HG02623 (cell line): Measurements from ENCODE around the gene PLCH1.
"Not testable (repeated sequence)": the region's sequence is repeated elsewhere in the genome, so short reads cannot be mapped to it uniquely, and the experiment has no call there.

ENCODE experiments used
- ATAC-seq: cut with Tn5 transposase; IDR thresholded peaks from one replicate; pipeline ENCODE4 v1.9.1; 2021; ENCODE audit warnings: moderate library complexity; ENCODE audit not compliant: unreplicated experiment

The PLCH1 gene

GRCh38 chr3:155428563-155428962 lies 316.3 kb downstream of the PLCH1 start:
- ATAC-seq, result no peak

GRCh38 chr3:155426524-155427230 lies 318.2 kb downstream of the PLCH1 start:
- no peak for ATAC-seq

- no peak for ATAC-seq
Measured at GRCh38 chr3:155425396-155425795, 319.5 kb downstream of the PLCH1 start.

GRCh38 chr3:155424323-155424710 lies 320.6 kb downstream of the PLCH1 start:
- ATAC-seq, result no peak

GRCh38 chr3:155423526-155424322 lies 321.1 kb downstream of the PLCH1 start:
- ATAC-seq, result no peak

GRCh38 chr3:155420881-155421486 lies 323.9 kb downstream of the PLCH1 start:
- ATAC-seq, result no peak

- ATAC-seq, result no peak
Measured at GRCh38 chr3:155420406-155420805, 324.5 kb downstream of the PLCH1 start.

GRCh38 chr3:155418407-155418806 lies 326.5 kb downstream of the PLCH1 start:
- ATAC-seq, result no peak

GRCh38 chr3:155417119-155417517 lies 327.8 kb downstream of the PLCH1 start:
- no peak for ATAC-seq

GRCh38 chr3:155416500-155417118 lies 328.3 kb downstream of the PLCH1 start:
- ATAC-seq, result no peak

GRCh38 chr3:155412904-155413303 lies 332.0 kb downstream of the PLCH1 start:
- ATAC-seq, result no peak

- no peak for ATAC-seq
Measured at GRCh38 chr3:155411500-155412223, 333.2 kb downstream of the PLCH1 start.

- no peak for ATAC-seq
Measured at GRCh38 chr3:155409336-155409735, 335.5 kb downstream of the PLCH1 start.

GRCh38 chr3:155407971-155408370 lies 336.9 kb downstream of the PLCH1 start:
- no peak for ATAC-seq

GRCh38 chr3:155407331-155407730 lies 337.5 kb downstream of the PLCH1 start:
- no peak for ATAC-seq

GRCh38 chr3:155404486-155404885 lies 340.4 kb downstream of the PLCH1 start:
- no peak for ATAC-seq

GRCh38 chr3:155402656-155403055 lies 342.2 kb downstream of the PLCH1 start:
- no peak for ATAC-seq

- no peak for ATAC-seq
Measured at GRCh38 chr3:155398046-155398445, 346.8 kb downstream of the PLCH1 start.

- not testable (repeated sequence) for ATAC-seq
Measured at GRCh38 chr3:155394896-155395295, 350.0 kb downstream of the PLCH1 start.

GRCh38 chr3:155394240-155394639 lies 350.6 kb downstream of the PLCH1 start:
- no peak for ATAC-seq

GRCh38 chr3:155393316-155393715 lies 351.6 kb downstream of the PLCH1 start:
- ATAC-seq, result no peak
